GM23248 (cell line): Measurements from ENCODE around the gene SHISA9. TPM values are rescaled to one million over a fixed set of nuclear protein-coding genes. Genes with fewer than 3 reads are reported as not detected.

Experiments used
- DNase-seq: peaks from one replicate; pipeline ENCODE4 v3.0.0-alpha.2; 2015
- H2AFZ ChIP-seq: fragments of 200-600 bp; sonication (generic); 2 replicates; pipeline ENCODE4 v1.6.1; 2016; ENCODE audit warnings: antibody characterized with exemption
- H3F3A ChIP-seq: fragments of 200-600 bp; sonication (generic); 2 replicates; pipeline ENCODE4 v1.6.1; 2016; ENCODE audit warnings: mild to moderate bottlenecking, antibody characterized with exemption, mixed run types; ENCODE audit not compliant: insufficient read depth
- H3K27ac ChIP-seq: fragments of 200-600 bp; sonication (generic); 2 replicates; pipeline ENCODE4 v1.5.1; 2016; ENCODE audit warnings: mild to moderate bottlenecking
- H3K27me3 ChIP-seq: fragments of 200-600 bp; sonication (generic); replicated peaks from 2 replicates; pipeline ENCODE4 v1.6.1; 2016; ENCODE audit warnings: mild to moderate bottlenecking; ENCODE audit not compliant: insufficient read depth
- H3K36me3 ChIP-seq: fragments of 200-600 bp; sonication (generic); 2 replicates; pipeline ENCODE4 v1.6.1; 2016; ENCODE audit warnings: low read depth, mild to moderate bottlenecking
- H3K4me1 ChIP-seq: fragments of 200-600 bp; sonication (generic); 2 replicates; pipeline ENCODE4 v1.6.1; 2016; ENCODE audit warnings: mild to moderate bottlenecking; ENCODE audit not compliant: insufficient read depth
- H3K4me2 ChIP-seq: fragments of 200-600 bp; sonication (generic); one replicate; pipeline ENCODE4 v1.6.1; 2016; ENCODE audit warnings: mild to moderate bottlenecking; ENCODE audit not compliant: unreplicated experiment
- H3K4me3 ChIP-seq: fragments of 200-600 bp; sonication (generic); 2 replicates; pipeline ENCODE4 v1.5.1; 2016; ENCODE audit warnings: mild to moderate bottlenecking
- H3K79me2 ChIP-seq: fragments of 200-600 bp; sonication (generic); 2 replicates; pipeline ENCODE4 v1.6.1; 2016; ENCODE audit warnings: mild to moderate bottlenecking; ENCODE audit not compliant: insufficient read depth
- H3K9ac ChIP-seq: fragments of 200-600 bp; sonication (generic); 2 replicates; pipeline ENCODE4 v1.6.1; 2016; ENCODE audit warnings: mild to moderate bottlenecking
- H3K9me2 ChIP-seq: fragments of 200-600 bp; sonication (generic); 2 replicates; pipeline ENCODE4 v1.6.1; 2016; ENCODE audit warnings: mixed run types, mild to moderate bottlenecking, moderate library complexity; ENCODE audit not compliant: insufficient read depth
- H3K9me3 ChIP-seq: fragments of 200-600 bp; sonication (generic); one replicate; pipeline ENCODE4 v1.6.1; 2017; ENCODE audit warnings: low read depth
- H4K20me1 ChIP-seq: fragments of 200-600 bp; sonication (generic); 2 replicates; pipeline ENCODE4 v1.6.0; 2016; ENCODE audit not compliant: insufficient read depth
- EZH2 ChIP-seq: fragments of 200-600 bp; sonication (generic); IDR thresholded peaks from 2 replicates; pipeline ENCODE4 v1.6.1; 2018; ENCODE audit warnings: antibody characterized with exemption, mild to moderate bottlenecking; ENCODE audit not compliant: insufficient read depth, poor library complexity, severe bottlenecking
- EZH2phosphoT487 ChIP-seq: fragments of 200-600 bp; sonication (generic); IDR thresholded peaks from 2 replicates; pipeline ENCODE4 v1.6.1; 2018; ENCODE audit warnings: antibody characterized with exemption, moderate library complexity, mild to moderate bottlenecking, low read depth; ENCODE audit not compliant: insufficient read depth
- WGBS, 2 experiments: methylation state at CpG; one replicate each; pipeline ENCODE4 v1.1.6; 2015 to 2017; ENCODE audit warnings: low lambda C conversion rate in 2 of 2, low coverage in 1 of 2; ENCODE audit errors: missing lambda C conversion rate in 2 of 2; 5-methylcytosine and 5-hydroxymethylcytosine counted together
- in situ Hi-C: fragments of 300-500 bp; cut with MboI; formaldehyde crosslinking; loops from 2 replicates; pipeline ENCODE4 v1.15.0; 2020
- polyA plus RNA-seq: library from polyadenylated mRNA; unstranded; fragments of >200 nt; fragmentation: Nextera tagmentation; extraction: Ambion mirVana; gene quantifications from 2 replicates; pipeline ENCODE4 v1.2.1, GENCODE V29; 2016
- total RNA-seq: library from RNA; depleted of rRNA; stranded (reverse); fragments of >200 nt; shearing (Covaris generic); gene quantifications from 2 replicates; pipeline ENCODE4 v1.2.3, GENCODE V29; 2014

Gene SHISA9
- total and polyA plus RNA-seq, 2 experiments from 2014 or later = not detected

DNA sequence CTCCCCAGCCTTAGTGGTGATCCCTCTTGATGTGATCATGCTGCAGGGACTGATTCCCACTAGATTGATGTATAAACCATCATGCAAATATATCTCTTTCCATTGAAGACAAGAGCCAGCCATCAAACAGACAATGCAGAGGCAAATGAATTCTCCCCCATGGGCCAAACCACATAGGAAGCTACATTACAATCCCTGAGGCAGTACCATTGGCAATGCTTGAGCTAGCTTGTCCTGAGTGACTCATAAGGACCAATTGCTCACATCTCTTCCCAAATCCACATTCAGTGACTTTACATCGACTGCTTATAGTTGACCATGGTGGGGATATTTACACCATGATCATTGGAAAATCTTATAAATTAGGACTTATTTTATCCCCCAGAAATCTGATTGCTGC lies 242.2 kb downstream of the SHISA9 start:
- H3K79me2 ChIP-seq = no peaks in the 10 kb centered on the region
- in situ Hi-C loops = no loop called here
- H4K20me1 ChIP-seq = no peaks in the 10 kb centered on the region
- no peaks in the 10 kb centered on the region for H3K36me3 ChIP-seq
- no peaks in the 10 kb centered on the region for H3F3A ChIP-seq
- H3K4me1 ChIP-seq = no peaks in the 10 kb centered on the region
- no peaks in the 10 kb centered on the region for H3K9me3 ChIP-seq
- H3K9me2 ChIP-seq = no peaks in the 10 kb centered on the region
- 26 to 38% methylated on average over 1 of the region's 1 CpG for WGBS, 2 experiments
- no peak overlapping the region for H3K4me2 ChIP-seq
- no peak overlapping the region for H3K4me3 ChIP-seq
- H3K9ac ChIP-seq = no peak overlapping the region
- TF ChIP-seq EZH2phosphoT487 (no peak), EZH2 (no peak)
- no peak overlapping the region for H3K27ac ChIP-seq
- H3K27me3 ChIP-seq = no peaks in the 10 kb centered on the region
- no peak overlapping the region for H2AFZ ChIP-seq
- no peak for DNase-seq

DNA sequence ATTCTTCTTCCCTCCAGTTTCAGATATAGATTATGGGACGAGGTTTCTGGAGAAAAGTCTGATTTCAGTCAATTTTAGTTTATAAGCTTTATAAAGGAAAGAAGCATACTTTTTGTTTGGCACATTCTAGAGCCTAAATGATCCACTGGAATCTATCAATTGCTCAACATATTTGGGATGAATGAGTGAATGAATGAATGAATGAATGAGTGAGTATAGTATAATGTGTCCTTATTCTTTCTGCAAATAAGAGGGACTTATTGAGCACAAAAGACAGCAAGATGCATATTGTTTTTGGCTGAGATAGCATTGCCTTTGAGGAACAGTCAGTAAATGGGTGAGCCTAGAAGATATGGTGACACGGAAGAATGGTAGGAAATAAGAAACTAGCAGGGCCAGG lies 245.4 kb downstream of the SHISA9 start:
- H3K4me2 ChIP-seq = no peak overlapping the region
- no peaks in the 10 kb centered on the region for H4K20me1 ChIP-seq
- H3F3A ChIP-seq = no peaks in the 10 kb centered on the region
- TF ChIP-seq EZH2 = no peak
- TF ChIP-seq EZH2phosphoT487 = no peak
- no peak for DNase-seq
- H3K27me3 ChIP-seq = no peaks in the 10 kb centered on the region
- 13% methylated on average over 2 of the region's 2 CpGs for WGBS, 2 experiments
- no peak overlapping the region for H3K4me3 ChIP-seq
- H3K4me1 ChIP-seq = no peaks in the 10 kb centered on the region
- no peaks in the 10 kb centered on the region for H3K79me2 ChIP-seq
- no peaks in the 10 kb centered on the region for H3K9me2 ChIP-seq
- H3K9ac ChIP-seq = no peak overlapping the region
- H3K27ac ChIP-seq = no peak overlapping the region
- H2AFZ ChIP-seq = no peak overlapping the region
- no peaks in the 10 kb centered on the region for H3K36me3 ChIP-seq
- in situ Hi-C loops = no loop called here
- H3K9me3 ChIP-seq = no peaks in the 10 kb centered on the region

DNA sequence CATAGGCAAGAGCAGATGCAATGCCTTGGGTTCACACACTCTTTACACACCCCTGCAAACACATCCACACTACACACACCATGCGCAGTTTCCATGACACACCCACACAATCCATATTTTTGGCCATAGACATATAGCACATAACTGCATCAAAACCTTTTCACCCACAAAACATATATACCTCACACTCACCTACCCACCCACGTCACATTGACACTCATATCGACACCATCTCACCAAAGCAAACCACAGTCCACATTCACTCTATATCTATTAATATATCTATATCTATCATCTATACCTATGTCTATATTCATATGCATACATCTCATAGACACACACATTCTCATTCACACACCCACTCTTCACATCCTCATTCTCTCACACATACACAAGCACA lies 246.9 kb downstream of the SHISA9 start:
- no peak overlapping the region for H3K27ac ChIP-seq
- TF ChIP-seq EZH2phosphoT487 (no peak), EZH2 (no peak)

DNA sequence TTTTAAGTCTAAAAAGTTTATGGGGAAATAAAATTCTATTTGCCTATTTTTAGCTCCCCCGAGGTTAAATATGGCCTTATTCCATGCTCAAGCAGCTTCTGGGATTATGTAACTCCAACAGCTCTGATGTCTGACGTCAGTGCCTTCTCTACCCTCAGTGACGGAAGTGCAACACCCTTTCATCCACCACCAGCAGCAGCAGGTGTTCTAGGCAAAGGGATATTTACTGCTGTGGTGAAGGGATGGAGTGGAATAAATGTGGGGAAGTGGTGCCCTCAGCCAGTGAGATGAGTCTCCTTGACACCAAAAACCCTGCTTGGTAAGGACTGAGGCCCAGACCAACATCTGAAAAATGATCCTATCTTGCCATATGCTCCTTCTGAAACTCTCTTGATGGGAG lies 247.4 kb downstream of the SHISA9 start:
- H3K9me2 ChIP-seq = no peaks in the 10 kb centered on the region
- no peak overlapping the region for H3K27ac ChIP-seq
- H3K4me1 ChIP-seq = no peaks in the 10 kb centered on the region
- no peaks in the 10 kb centered on the region for H3K36me3 ChIP-seq
- H2AFZ ChIP-seq = no peak overlapping the region
- H4K20me1 ChIP-seq = no peaks in the 10 kb centered on the region
- no peak overlapping the region for H3K4me3 ChIP-seq
- no peak overlapping the region for H3K9ac ChIP-seq
- TF ChIP-seq EZH2 (no peak), EZH2phosphoT487 (no peak)
- no peak for DNase-seq
- 5% methylated on average over 3 of the region's 3 CpGs for WGBS, 2 experiments
- no peaks in the 10 kb centered on the region for H3K79me2 ChIP-seq
- in situ Hi-C loops = no loop called here
- no peaks in the 10 kb centered on the region for H3K27me3 ChIP-seq
- no peaks in the 10 kb centered on the region for H3F3A ChIP-seq
- no peak overlapping the region for H3K4me2 ChIP-seq
- no peaks in the 10 kb centered on the region for H3K9me3 ChIP-seq

More for the DNA sequence above, 246.9 kb downstream of the SHISA9 start:
- Histone ChIP-seq H3K27me3 (no peaks in the 10 kb centered on the region), H3K9me2 (no peaks in the 10 kb centered on the region), H4K20me1 (no peaks in the 10 kb centered on the region), H3K4me2 (no peak overlapping the region), H3K4me1 (no peaks in the 10 kb centered on the region), H2AFZ (no peak overlapping the region), H3F3A (no peaks in the 10 kb centered on the region), H3K79me2 (no peaks in the 10 kb centered on the region), H3K36me3 (no peaks in the 10 kb centered on the region), H3K9ac (no peak overlapping the region), H3K9me3 (no peaks in the 10 kb centered on the region), H3K4me3 (no peak overlapping the region)
- DNase-seq = no peak
- WGBS, 2 experiments = 32 to 44% methylated on average over 3 of the region's 3 CpGs
- in situ Hi-C loops = no loop called here
